ENCODE measurements around the gene KCNIP4.

KCNIP4 gene

GRCh38 chr4:21327976-21328700 is 620.4 kb downstream of the KCNIP4 start:
- no peak for DNase-seq

- DNase-seq: no peak
Observed at GRCh38 chr4:21320034-21320433, 628.5 kb downstream of the KCNIP4 start.

- no peak for DNase-seq
Observed at GRCh38 chr4:21307709-21308108, 640.9 kb downstream of the KCNIP4 start.

- DNase-seq: no peak
Observed at GRCh38 chr4:21304540-21304887, 644.1 kb downstream of the KCNIP4 start.

GRCh38 chr4:21290562-21290961 is 658.0 kb downstream of the KCNIP4 start:
- DNase-seq: no peak

GRCh38 chr4:21276046-21276445 is 672.5 kb downstream of the KCNIP4 start:
- no peak for DNase-seq

GRCh38 chr4:21271439-21272052 is 677.0 kb downstream of the KCNIP4 start:
- no peak for DNase-seq

GRCh38 chr4:21248331-21248730 is 700.2 kb downstream of the KCNIP4 start:
- no peak for DNase-seq

GRCh38 chr4:21242163-21242562 is 706.4 kb downstream of the KCNIP4 start:
- no peak for DNase-seq

- no peak for DNase-seq
Observed at GRCh38 chr4:21226637-21227538, 721.7 kb downstream of the KCNIP4 start.

- DNase-seq: no peak
Observed at GRCh38 chr4:21211846-21212245, 736.7 kb downstream of the KCNIP4 start.

GRCh38 chr4:21209860-21210259 is 738.7 kb downstream of the KCNIP4 start:
- DNase-seq: no peak

GRCh38 chr4:21205821-21206531 is 742.6 kb downstream of the KCNIP4 start:
- DNase-seq: no peak

- DNase-seq: no peak
Observed at GRCh38 chr4:21203416-21203815, 745.2 kb downstream of the KCNIP4 start.

GRCh38 chr4:21202959-21203358 is 745.6 kb downstream of the KCNIP4 start:
- no peak for DNase-seq

GRCh38 chr4:21198683-21199082 is 749.9 kb downstream of the KCNIP4 start:
- DNase-seq: no peak

GRCh38 chr4:21195682-21196081 is 752.9 kb downstream of the KCNIP4 start:
- DNase-seq: no peak

GRCh38 chr4:21192367-21192766 is 756.2 kb downstream of the KCNIP4 start:
- DNase-seq: no peak

- DNase-seq: no peak
Observed at GRCh38 chr4:21191317-21191716, 757.3 kb downstream of the KCNIP4 start.

GRCh38 chr4:21184788-21185187 is 763.8 kb downstream of the KCNIP4 start:
- DNase-seq: no peak

GRCh38 chr4:21181716-21182115 is 766.9 kb downstream of the KCNIP4 start:
- DNase-seq: no peak

- no peak for DNase-seq
Observed at GRCh38 chr4:21177871-21178270, 770.7 kb downstream of the KCNIP4 start.

- DNase-seq: no peak
Observed at GRCh38 chr4:21177092-21177491, 771.5 kb downstream of the KCNIP4 start.
